ENCODE results near the gene SDHA. TPM values are rescaled to one million over a fixed set of nuclear protein-coding genes. Genes with fewer than 3 reads are reported as not detected.

SDHA gene
- total and polyA plus RNA-seq, 9 of the 15 experiments (the other 6 are each of a cell fraction or from before 2014, with no cell fraction given) = 82.9 to 191 (median 130) TPM

GRCh38 chr5:192970-193831 lies 24.9 kb upstream of the SDHA start:
- no peak for DNase-seq (ENCODE audit: extremely low read depth in 1 of 4, low spot score in 3 of 4)
- ChIA-PET POLR2A (interaction anchor here (0.6 to 0.9 kb wide), 2 partner anchors 9 to 12 kb away, joined by 3 to 5 read pairs; no protein-coding TSS in a partner anchor), CTCF (ENCODE audit: low intra/inter-chr PET ratio) (no interaction called here)

More at GRCh38 chr5:192970-193831, 24.9 kb upstream of the SDHA start:
- intact Hi-C loops (cut with micrococcal nuclease) = no loop called here
- H3K79me2 ChIP-seq (ENCODE audit: control insufficient read depth, insufficient read depth, low read length) = no peaks in the 10 kb centered on the region
- H3K9me3 ChIP-seq (replicated peaks; ENCODE audit: control insufficient read depth, insufficient read depth, low read depth, low read length) = no peaks in the 10 kb centered on the region
- WGBS (ENCODE audit: insufficient coverage, low coverage, missing lambda C conversion rate) = 6% methylated on average over 14 of the region's 17 CpGs
- peaks cover 0 to 59% of the 10 kb centered on the region in 2 experiments; a peak in 2 of 5 replicates for H3K4me1 ChIP-seq (replicated peaks in 1 of 2; ENCODE audit: control insufficient read depth in 2 of 2, insufficient read depth in 2 of 2, low read length in 2 of 2)
- no peak for FAIRE-seq
- H3K4me2 ChIP-seq (ENCODE audit: insufficient read depth, low read length) = no peak overlapping the region
- no peak overlapping the region for H3K9ac ChIP-seq (ENCODE audit: insufficient read depth in 1 of 2, low read depth in 2 of 2, low read length in 2 of 2)
- no peaks in the 10 kb centered on the region for H3K36me3 ChIP-seq (ENCODE audit: control insufficient read depth, insufficient read depth, low read length)
- H2AFZ ChIP-seq (ENCODE audit: low read depth, low read length) = no peak overlapping the region
- H3K27me3 ChIP-seq (ENCODE audit: control insufficient read depth in 2 of 2, insufficient read depth in 2 of 2, low read length in 2 of 2) = peaks cover 27 to 63% of the 10 kb centered on the region in 2 experiments; a peak in 4 of 5 replicates
- H3K4me3 ChIP-seq = no peak overlapping the region
- no peak for ATAC-seq
- in situ Hi-C loops (cut with MboI) = no loop called here
- BruUV-seq (replicated peaks) = no TSS peak
- no peak for TF ChIP-seq E2F5 (CRISPR knock-in tag; IDR thresholded peaks at IDR 0.05)
- TF ChIP-seq MITF (IDR thresholded peaks at IDR 0.05) = no peak
- no peak for TF ChIP-seq MLX (CRISPR knock-in tag; conservative IDR thresholded peaks at IDR 0.05)
- no peak for TF ChIP-seq FOXA3 (CRISPR knock-in tag; conservative IDR thresholded peaks at IDR 0.05 in 1 of 2, IDR thresholded peaks at IDR 0.05 in 1 of 2)
- TF ChIP-seq ARID2 (IDR thresholded peaks at IDR 0.05) = no peak
- TF ChIP-seq ZNF395 (CRISPR knock-in tag; IDR thresholded peaks at IDR 0.05) = no peak
- TF ChIP-seq ZC3H11A (IDR thresholded peaks at IDR 0.05; ENCODE audit: low read depth, low read length) = no peak
- H3K9me1 ChIP-seq (ENCODE audit: control insufficient read depth, insufficient read depth, low read length) = no peaks in the 10 kb centered on the region
- no peak overlapping the region for H3K27ac ChIP-seq (ENCODE audit: extremely low read depth, low read depth, low read length)
- H4K20me1 ChIP-seq (replicated peaks; ENCODE audit: control insufficient read depth, insufficient read depth, low read length) = peaks cover 21% of the 10 kb centered on the region

Data from K562 (cell line).